IMR-90 (cell line): Measurements from ENCODE around the gene DEAF1. TPM values are rescaled to one million over a fixed set of nuclear protein-coding genes. Genes with fewer than 3 reads are reported as not detected.

Experiments used
- ATAC-seq: fragments of 200-7000 bp; cut with Tn5 transposase; 2 replicates; pipeline ENCODE4 v1.9.1; 2020; ENCODE audit warnings: low read depth, mild to moderate bottlenecking, moderate library complexity
- BruUV-seq: library from RNA; stranded (reverse); fragments of 400-500 nt; replicated peaks from 2 replicates; lab custom pipeline; 2021; lab: Mats Ljungman, UMichigan
- CTCF ChIA-PET: fragments of 300-600 bp; formaldehyde crosslinking; extraction: SDS; loops from one replicate; lab custom pipeline; 2021; ENCODE audit warnings: antibody characterized with exemption; lab: Yijun Ruan, JAX
- POLR2A ChIA-PET: fragments of 300-600 bp; sonication (Branson Sonifier 250); formaldehyde crosslinking; loops from one replicate; lab custom pipeline; 2022; ENCODE audit warnings: antibody characterized with exemption; ENCODE audit not compliant: unreplicated experiment; lab: Charles Lee
- DNase-seq: peaks from one replicate; pipeline ENCODE4 v3.0.0; 2013
- H2AFZ ChIP-seq: replicated peaks from 2 replicates; pipeline ENCODE3; 2013; ENCODE audit warnings: low read length, mild to moderate bottlenecking; ENCODE audit not compliant: poor library complexity
- H2AK5ac ChIP-seq: 2 replicates; pipeline ENCODE4 v1.6.1; 2013; ENCODE audit warnings: low read depth, low read length, inconsistent platforms
- H2AK9ac ChIP-seq: replicated peaks from 2 replicates; pipeline ENCODE3; 2013; ENCODE audit warnings: mild to moderate bottlenecking, low read depth, low read length, moderate library complexity; ENCODE audit not compliant: poor library complexity
- H2BK120ac ChIP-seq: 2 replicates; pipeline ENCODE4 v1.6.1; 2013; ENCODE audit warnings: low read depth, low read length, inconsistent platforms
- H2BK15ac ChIP-seq: 3 replicates; pipeline ENCODE4 v1.6.1; 2013; ENCODE audit warnings: low read depth, low read length, inconsistent platforms
- H2BK20ac ChIP-seq: 2 replicates; pipeline ENCODE4 v1.6.1; 2013; ENCODE audit warnings: low read depth, mild to moderate bottlenecking, inconsistent platforms, low read length, moderate library complexity
- H2BK5ac ChIP-seq: 2 replicates; pipeline ENCODE4 v1.6.1; 2013; ENCODE audit warnings: mild to moderate bottlenecking, low read depth, low read length, inconsistent platforms; ENCODE audit not compliant: poor library complexity, severe bottlenecking
- H3K14ac ChIP-seq: replicated peaks from 2 replicates; pipeline ENCODE4 v1.6.1; 2013; ENCODE audit warnings: low read depth, low read length, inconsistent platforms
- H3K18ac ChIP-seq: 2 replicates; pipeline ENCODE4 v1.6.1; 2013; ENCODE audit warnings: low read depth, low read length, control low read depth
- H3K23ac ChIP-seq: 2 replicates; pipeline ENCODE4 v1.6.1; 2013; ENCODE audit warnings: low read depth, low read length, inconsistent platforms
- H3K27ac ChIP-seq: 2 replicates; pipeline ENCODE4 v1.5.1; 2013; ENCODE audit warnings: mild to moderate bottlenecking, control low read depth, low read length; ENCODE audit not compliant: insufficient read depth
- H3K27me3 ChIP-seq: 2 replicates; pipeline ENCODE4 v1.6.1; 2013; ENCODE audit warnings: low read length; ENCODE audit not compliant: control insufficient read depth, insufficient read depth
- H3K36me3 ChIP-seq: 2 replicates; pipeline ENCODE4 v1.6.1; 2013; ENCODE audit warnings: low read length, mixed read lengths; ENCODE audit not compliant: control insufficient read depth, insufficient read depth
- H3K4ac ChIP-seq: 2 replicates; pipeline ENCODE4 v1.6.1; 2013; ENCODE audit warnings: low read depth, low read length, inconsistent platforms
- H3K4me1 ChIP-seq: 2 replicates; pipeline ENCODE4 v1.6.1; 2013; ENCODE audit warnings: low read length, mixed read lengths; ENCODE audit not compliant: control insufficient read depth, insufficient read depth
- H3K4me2 ChIP-seq: 2 replicates; pipeline ENCODE4 v1.6.1; 2013; ENCODE audit warnings: low read depth, mild to moderate bottlenecking, control low read depth, low read length, moderate library complexity
- H3K4me3 ChIP-seq: 2 replicates; pipeline ENCODE4 v1.5.1; 2013; ENCODE audit warnings: low read depth, mild to moderate bottlenecking, control low read depth, low read length, moderate library complexity; ENCODE audit not compliant: insufficient read depth
- H3K56ac ChIP-seq: 2 replicates; pipeline ENCODE4 v1.6.1; 2013; ENCODE audit warnings: low read length, inconsistent platforms; ENCODE audit not compliant: insufficient read depth; ENCODE audit errors: extremely low read depth
- H3K79me1 ChIP-seq, 2 experiments: 2 replicates each; pipeline ENCODE4 v1.6.1; 2013; ENCODE audit warnings: low read length in 2 of 2, inconsistent platforms in 1 of 2, low read depth in 1 of 2
- H3K9ac ChIP-seq: 2 replicates; pipeline ENCODE4 v1.6.1; 2013; ENCODE audit warnings: low read depth, low read length, control low read depth
- H3K9me1 ChIP-seq: 2 replicates; pipeline ENCODE4 v1.6.1; 2013; ENCODE audit warnings: low read length, inconsistent platforms; ENCODE audit not compliant: insufficient read depth
- H3K9me3 ChIP-seq: 2 replicates; pipeline ENCODE4 v1.6.1; 2013; ENCODE audit warnings: low read length; ENCODE audit not compliant: control insufficient read depth, insufficient read depth
- H4K20me1 ChIP-seq: 2 replicates; pipeline ENCODE4 v1.6.1; 2013; ENCODE audit warnings: low read length, inconsistent platforms; ENCODE audit not compliant: insufficient read depth
- H4K5ac ChIP-seq: 2 replicates; pipeline ENCODE4 v1.6.1; 2013; ENCODE audit warnings: mild to moderate bottlenecking, low read depth, low read length, control low read depth
- H4K8ac ChIP-seq, 2 experiments: 2 replicates each; pipeline ENCODE4 v1.6.1; 2013; ENCODE audit warnings: low read depth in 2 of 2, low read length in 2 of 2, control low read depth in 1 of 2, inconsistent platforms in 1 of 2
- H4K91ac ChIP-seq: 2 replicates; pipeline ENCODE4 v1.6.1; 2013; ENCODE audit warnings: low read depth, low read length, inconsistent platforms; ENCODE audit not compliant: insufficient read depth
- BHLHE40 ChIP-seq: fragments of 150-350 bp; IDR thresholded peaks from 2 replicates; pipeline ENCODE4 v1.6.1; 2016; ENCODE audit warnings: mild to moderate bottlenecking, low read depth, low read length
- CEBPB ChIP-seq: IDR thresholded peaks from 2 replicates; pipeline ENCODE4 v1.6.1; 2012; ENCODE audit warnings: low read depth, low read length, improper control_type of control experiment
- MAFK ChIP-seq: IDR thresholded peaks from 2 replicates; pipeline ENCODE4 v1.6.1; 2012; ENCODE audit warnings: low read depth, low read length, improper control_type of control experiment
- MAZ ChIP-seq: IDR thresholded peaks from 2 replicates; pipeline ENCODE4 v1.6.1; 2012; ENCODE audit warnings: low read depth, mild to moderate bottlenecking, low read length, improper control_type of control experiment, moderate library complexity, borderline replicate concordance
- MXI1 ChIP-seq: IDR thresholded peaks from 2 replicates; pipeline ENCODE4 v1.6.1; 2012; ENCODE audit warnings: low read depth, mild to moderate bottlenecking, low read length, moderate library complexity, borderline replicate concordance
- POLR2A ChIP-seq: IDR thresholded peaks from 2 replicates; pipeline ENCODE4 v1.6.1; 2012; ENCODE audit warnings: mild to moderate bottlenecking, low read depth, low read length
- RAD21 ChIP-seq: IDR thresholded peaks from 2 replicates; pipeline ENCODE4 v1.6.1; 2012; ENCODE audit warnings: low read length, improper control_type of control experiment
- RCOR1 ChIP-seq: IDR thresholded peaks from 2 replicates; pipeline ENCODE4 v1.6.1; 2012; ENCODE audit warnings: mild to moderate bottlenecking, low read length, improper control_type of control experiment; ENCODE audit not compliant: insufficient replicate concordance
- RFX5 ChIP-seq: IDR thresholded peaks from 2 replicates; pipeline ENCODE4 v1.8.0; 2012; ENCODE audit warnings: low read depth, mild to moderate bottlenecking, low read length, moderate library complexity
- WGBS, 2 experiments: methylation state at CpG; one replicate each; pipeline versions ENCODE4 v1.1.5 to v1.1.7; 2013; ENCODE audit warnings: missing lambda C conversion rate in 2 of 2; ENCODE audit not compliant: insufficient read length in 1 of 2; ENCODE audit errors: extremely low coverage in 2 of 2; 5-methylcytosine and 5-hydroxymethylcytosine counted together
- dilution Hi-C: fragments of 300-500 bp; cut with HindIII; formaldehyde crosslinking; loops from one replicate; pipeline ENCODE4 v1.14.3; 2018; ENCODE audit warnings: low sequenced_read_pairs; ENCODE audit not compliant: unreplicated experiment
- in situ Hi-C: fragments of 300-500 bp; cut with MboI; formaldehyde crosslinking; loops from 3 replicates; pipeline ENCODE4 v1.14.3; 2019; ENCODE audit warnings: low sequenced_read_pairs, inconsistent platforms, mixed read lengths
- intact Hi-C: fragments of 100-400 bp; cut with micrococcal nuclease; formaldehyde crosslinking; loops from 2 replicates; pipeline ENCODE4 v1.10.0; 2022
- polyA plus RNA-seq, 3 experiments: library from polyadenylated mRNA; depleted of rRNA; stranded (reverse); fragments of >200 nt; gene quantifications; 2 replicates each; pipeline ENCODE4 v1.2.3, GENCODE V29; 2012; ENCODE audit warnings: low replicate concordance in 1 of 3
- total RNA-seq: library from RNA; depleted of rRNA; stranded (reverse); fragments of >200 nt; gene quantifications from 2 replicates; pipeline ENCODE4 v1.2.3, GENCODE V29; 2012
- TF ChIP-seq, protein P1 (sequence below): conservative IDR thresholded peaks from 2 replicates; pipeline ENCODE4 v1.5.1; 2012; ENCODE audit warnings: mild to moderate bottlenecking, low read depth, low read length, improper control_type of control experiment
- TF ChIP-seq, protein P2 (sequence below): fragments of 150-350 bp; IDR thresholded peaks from 2 replicates; pipeline ENCODE4 v1.6.1; 2017; ENCODE audit warnings: mild to moderate bottlenecking, antibody characterized with exemption, low read length, low read depth
- TF ChIP-seq, protein P3 (sequence below): fragments of 150-350 bp; IDR thresholded peaks from 2 replicates; pipeline ENCODE4 v1.6.1; 2016; ENCODE audit warnings: low read depth, mild to moderate bottlenecking, low read length, moderate library complexity, borderline replicate concordance

Gene DEAF1
- total and polyA plus RNA-seq, 2 of the 4 experiments (the other 2 are of a cell fraction), result 22.9 to 31.6 TPM

DNA sequence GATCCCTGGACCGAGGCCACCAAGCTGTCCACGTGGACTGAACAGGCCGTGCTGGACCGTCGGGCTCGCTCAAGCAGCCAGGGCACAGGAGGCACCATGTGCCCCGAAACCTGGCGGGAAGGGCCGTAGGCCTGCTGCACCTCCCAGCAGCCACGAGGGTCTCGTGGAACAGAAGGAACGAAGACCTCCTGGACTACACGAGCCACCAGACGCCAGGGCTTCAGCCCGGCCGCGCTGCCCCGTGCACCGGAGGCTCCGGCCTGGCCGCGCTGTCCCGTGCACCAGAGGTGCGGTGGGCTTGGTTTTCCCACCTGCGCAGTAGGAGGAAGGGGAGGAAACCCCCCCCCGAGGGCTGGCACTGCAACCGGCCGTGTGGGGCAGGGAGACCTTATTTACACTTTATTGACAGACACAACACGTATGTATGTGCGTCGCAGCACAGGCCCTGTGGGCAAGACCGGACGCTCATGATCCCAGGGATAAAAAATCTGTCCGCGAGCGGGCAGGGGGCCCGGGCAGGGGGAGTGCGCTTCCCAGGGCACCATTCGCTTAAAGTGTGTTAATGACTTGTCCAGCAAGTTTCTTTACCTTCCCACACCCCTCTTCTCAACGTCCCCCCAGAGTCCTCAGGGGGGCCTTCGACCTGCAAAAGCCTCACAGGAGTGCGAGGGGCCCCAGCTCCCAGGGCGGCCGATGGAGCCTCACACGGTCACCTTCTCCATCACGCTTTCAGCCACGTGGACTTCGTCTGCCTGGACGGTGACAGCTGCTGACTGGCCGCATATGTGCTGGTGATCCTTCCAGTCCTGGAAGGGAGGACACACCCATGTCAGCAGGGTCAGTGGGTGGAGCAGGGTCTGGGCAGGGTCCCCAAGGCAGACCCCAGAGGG is 50.9 kb downstream of the DEAF1 start (continued):
- TF ChIP-seq MXI1, result no peak

DNA sequence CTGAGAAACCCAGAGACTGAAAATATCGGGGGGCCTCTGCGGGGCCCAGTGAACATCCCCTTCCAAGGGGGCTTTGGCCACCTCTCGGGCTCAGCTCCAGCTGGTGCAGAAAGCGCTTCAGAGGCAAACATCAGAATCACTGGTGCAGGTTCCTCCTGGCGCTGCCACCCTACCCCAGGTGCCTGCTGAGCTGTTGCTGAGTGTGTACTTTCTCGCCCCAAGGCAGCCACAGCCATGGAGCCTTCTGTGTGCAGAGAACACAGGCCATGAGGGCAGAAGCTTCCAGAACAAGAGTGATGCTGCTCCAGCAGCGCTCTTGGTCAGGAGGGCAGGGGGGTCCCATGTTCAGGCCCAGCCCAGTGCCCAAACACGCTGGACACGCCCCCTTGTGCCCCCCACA is 51.7 kb downstream of the DEAF1 start:
- dilution Hi-C loops, result no loop called here
- TF ChIP-seq POLR2A, result no peak
- TF ChIP-seq, protein P1, sequence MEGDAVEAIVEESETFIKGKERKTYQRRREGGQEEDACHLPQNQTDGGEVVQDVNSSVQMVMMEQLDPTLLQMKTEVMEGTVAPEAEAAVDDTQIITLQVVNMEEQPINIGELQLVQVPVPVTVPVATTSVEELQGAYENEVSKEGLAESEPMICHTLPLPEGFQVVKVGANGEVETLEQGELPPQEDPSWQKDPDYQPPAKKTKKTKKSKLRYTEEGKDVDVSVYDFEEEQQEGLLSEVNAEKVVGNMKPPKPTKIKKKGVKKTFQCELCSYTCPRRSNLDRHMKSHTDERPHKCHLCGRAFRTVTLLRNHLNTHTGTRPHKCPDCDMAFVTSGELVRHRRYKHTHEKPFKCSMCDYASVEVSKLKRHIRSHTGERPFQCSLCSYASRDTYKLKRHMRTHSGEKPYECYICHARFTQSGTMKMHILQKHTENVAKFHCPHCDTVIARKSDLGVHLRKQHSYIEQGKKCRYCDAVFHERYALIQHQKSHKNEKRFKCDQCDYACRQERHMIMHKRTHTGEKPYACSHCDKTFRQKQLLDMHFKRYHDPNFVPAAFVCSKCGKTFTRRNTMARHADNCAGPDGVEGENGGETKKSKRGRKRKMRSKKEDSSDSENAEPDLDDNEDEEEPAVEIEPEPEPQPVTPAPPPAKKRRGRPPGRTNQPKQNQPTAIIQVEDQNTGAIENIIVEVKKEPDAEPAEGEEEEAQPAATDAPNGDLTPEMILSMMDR, result no peak
- TF ChIP-seq CEBPB, result no peak
- TF ChIP-seq RAD21, result no peak
- TF ChIP-seq RFX5, result no peak
- TF ChIP-seq BHLHE40, result no peak
- TF ChIP-seq MAFK, result no peak
- TF ChIP-seq MAZ, result no peak
- TF ChIP-seq, protein P2, sequence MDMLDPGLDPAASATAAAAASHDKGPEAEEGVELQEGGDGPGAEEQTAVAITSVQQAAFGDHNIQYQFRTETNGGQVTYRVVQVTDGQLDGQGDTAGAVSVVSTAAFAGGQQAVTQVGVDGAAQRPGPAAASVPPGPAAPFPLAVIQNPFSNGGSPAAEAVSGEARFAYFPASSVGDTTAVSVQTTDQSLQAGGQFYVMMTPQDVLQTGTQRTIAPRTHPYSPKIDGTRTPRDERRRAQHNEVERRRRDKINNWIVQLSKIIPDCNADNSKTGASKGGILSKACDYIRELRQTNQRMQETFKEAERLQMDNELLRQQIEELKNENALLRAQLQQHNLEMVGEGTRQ, result no peak
- no peak for TF ChIP-seq RCOR1
- no peak for TF ChIP-seq MXI1
- TF ChIP-seq, protein P3, sequence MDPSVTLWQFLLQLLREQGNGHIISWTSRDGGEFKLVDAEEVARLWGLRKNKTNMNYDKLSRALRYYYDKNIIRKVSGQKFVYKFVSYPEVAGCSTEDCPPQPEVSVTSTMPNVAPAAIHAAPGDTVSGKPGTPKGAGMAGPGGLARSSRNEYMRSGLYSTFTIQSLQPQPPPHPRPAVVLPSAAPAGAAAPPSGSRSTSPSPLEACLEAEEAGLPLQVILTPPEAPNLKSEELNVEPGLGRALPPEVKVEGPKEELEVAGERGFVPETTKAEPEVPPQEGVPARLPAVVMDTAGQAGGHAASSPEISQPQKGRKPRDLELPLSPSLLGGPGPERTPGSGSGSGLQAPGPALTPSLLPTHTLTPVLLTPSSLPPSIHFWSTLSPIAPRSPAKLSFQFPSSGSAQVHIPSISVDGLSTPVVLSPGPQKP, result no peak

More for the DNA sequence above, 51.7 kb downstream of the DEAF1 start:
- Histone ChIP-seq H3K56ac (no peak overlapping the region), H3K14ac (no peak overlapping the region), H3K4ac (no peak overlapping the region), H2AK9ac (no peak overlapping the region), H2BK5ac (no peak overlapping the region), H4K20me1 (peaks cover 15% of the 10 kb centered on the region), H3K4me2 (no peak overlapping the region), H3K23ac (no peak overlapping the region), H2BK20ac (no peak overlapping the region), H3K9ac (no peak overlapping the region), H3K4me1 (no peaks in the 10 kb centered on the region), H2BK120ac (no peak overlapping the region), H3K9me1 (no peaks in the 10 kb centered on the region), H3K4me3 (no peak overlapping the region), H3K27ac (no peak overlapping the region), H4K91ac (no peak overlapping the region), H4K5ac (no peak overlapping the region), H4K8ac (no peak overlapping the region), H2BK15ac (no peak overlapping the region), H3K9me3 (no peaks in the 10 kb centered on the region), H3K36me3 (peaks cover 23% of the 10 kb centered on the region), H2AFZ (no peak overlapping the region), H2AK5ac (no peak overlapping the region), H3K18ac (no peak overlapping the region), H3K79me1 (no peaks in the 10 kb centered on the region), H3K27me3 (peaks cover 2% of the 10 kb centered on the region; the same call in 1 of the 2 replicates)
- DNase-seq (no peak), ATAC-seq (no peak)
- in situ Hi-C loops (no loop called here), intact Hi-C loops (no loop called here)
- WGBS, 2 experiments, result 95% methylated on average over 6 of the region's 9 CpGs; no CpG with 5 or more reads in 1 of the 2 experiments
- POLR2A ChIA-PET, result no interaction called here
- BruUV-seq, result no TSS peak
- CTCF ChIA-PET, result no interaction called here
